Measurements from ENCODE around the gene CHSY3. TPM values are rescaled to one million over a fixed set of nuclear protein-coding genes. Genes with fewer than 3 reads are reported as not detected.

CHSY3 gene
- polyA plus RNA-seq, 3 donors from 2014 or later: 0.06 to 0.84 (median 0.31) TPM

DNA sequence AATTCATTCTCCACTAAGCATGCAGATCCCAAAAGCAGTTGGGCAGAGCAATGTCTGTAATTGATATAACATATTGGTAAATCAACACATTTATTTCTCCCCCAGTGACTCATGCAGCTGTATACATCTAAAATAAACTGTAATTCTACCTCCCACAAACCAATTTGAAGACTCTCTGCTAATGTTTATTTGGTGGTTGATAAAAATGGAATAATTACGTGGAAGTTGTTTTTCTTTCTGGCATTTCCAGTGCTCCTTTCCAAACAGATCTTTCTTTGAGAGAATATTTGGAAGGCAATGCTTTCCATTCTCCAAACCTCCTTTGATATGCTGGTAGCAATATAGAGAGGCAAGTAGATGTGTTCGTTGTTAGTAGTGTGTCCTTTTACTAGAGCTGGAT is 194.7 kb downstream of the CHSY3 start:
- H3K27me3 Mint-ChIP-seq (ENCODE audit: low read depth in 3 of 3): no peaks in the 10 kb centered on the region
- DNase-seq: no peak
- H3K36me3 Mint-ChIP-seq: no peaks in the 10 kb centered on the region
- no peaks in the 10 kb centered on the region for H3K4me1 Mint-ChIP-seq
- H3K4me3 Mint-ChIP-seq: no peak overlapping the region
- H3K9me3 Mint-ChIP-seq: peaks cover 0 to 7% (median 0%) of the 10 kb centered on the region in 6 donors
- no peak overlapping the region for H3K27ac Mint-ChIP-seq

DNA sequence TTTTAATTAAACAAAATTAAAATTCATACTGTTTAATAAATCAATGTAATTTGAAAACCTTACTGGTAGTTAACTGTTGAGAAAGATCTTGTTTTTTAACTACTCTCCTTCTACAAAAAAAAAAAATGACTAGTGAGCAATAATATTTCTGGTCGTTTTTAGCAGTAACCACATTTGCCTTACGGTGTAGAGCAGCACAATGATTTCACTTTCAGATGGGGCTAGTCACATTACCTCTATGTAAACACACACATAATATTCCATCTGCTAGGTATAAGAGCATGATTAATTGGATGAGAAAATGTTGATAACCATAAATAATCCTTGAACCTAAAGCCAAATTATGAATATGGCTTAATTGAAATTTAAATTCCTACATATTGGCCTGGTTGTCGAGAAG is 198.1 kb downstream of the CHSY3 start:
- H3K4me3 Mint-ChIP-seq: no peak overlapping the region
- no peaks in the 10 kb centered on the region for H3K4me1 Mint-ChIP-seq
- DNase-seq: no peak
- peaks cover 0 to under 1% (median 0%) of the 10 kb centered on the region in 6 donors for H3K9me3 Mint-ChIP-seq
- H3K27ac Mint-ChIP-seq: no peak overlapping the region
- H3K36me3 Mint-ChIP-seq: no peaks in the 10 kb centered on the region
- H3K27me3 Mint-ChIP-seq (ENCODE audit: low read depth in 3 of 3): no peaks in the 10 kb centered on the region

DNA sequence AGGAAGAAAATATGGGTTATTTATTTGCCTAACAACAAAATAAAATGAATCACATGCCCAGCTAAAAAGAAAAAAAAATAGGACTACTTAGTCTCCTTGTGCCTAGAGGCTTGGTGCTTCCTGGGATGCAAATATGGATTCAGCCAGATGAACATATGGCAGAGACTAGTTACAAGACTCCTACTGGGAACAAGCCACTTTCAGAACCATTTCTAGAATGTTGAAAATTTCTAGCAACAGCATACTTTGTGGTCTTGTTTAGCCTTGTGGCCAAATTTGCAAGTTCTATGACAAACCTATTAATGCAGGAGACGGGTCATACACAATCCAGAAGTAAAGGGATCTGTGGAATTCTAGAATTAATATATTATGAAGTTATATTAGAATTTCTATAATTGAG is 198.7 kb downstream of the CHSY3 start:
- Mint-ChIP-seq H3K9me3 (no peaks in the 10 kb centered on the region), H3K4me1 (no peaks in the 10 kb centered on the region), H3K4me3 (no peak overlapping the region), H3K27ac (no peak overlapping the region), H3K36me3 (no peaks in the 10 kb centered on the region), H3K27me3 (ENCODE audit: low read depth in 3 of 3) (no peaks in the 10 kb centered on the region)
- DNase-seq: no peak

DNA sequence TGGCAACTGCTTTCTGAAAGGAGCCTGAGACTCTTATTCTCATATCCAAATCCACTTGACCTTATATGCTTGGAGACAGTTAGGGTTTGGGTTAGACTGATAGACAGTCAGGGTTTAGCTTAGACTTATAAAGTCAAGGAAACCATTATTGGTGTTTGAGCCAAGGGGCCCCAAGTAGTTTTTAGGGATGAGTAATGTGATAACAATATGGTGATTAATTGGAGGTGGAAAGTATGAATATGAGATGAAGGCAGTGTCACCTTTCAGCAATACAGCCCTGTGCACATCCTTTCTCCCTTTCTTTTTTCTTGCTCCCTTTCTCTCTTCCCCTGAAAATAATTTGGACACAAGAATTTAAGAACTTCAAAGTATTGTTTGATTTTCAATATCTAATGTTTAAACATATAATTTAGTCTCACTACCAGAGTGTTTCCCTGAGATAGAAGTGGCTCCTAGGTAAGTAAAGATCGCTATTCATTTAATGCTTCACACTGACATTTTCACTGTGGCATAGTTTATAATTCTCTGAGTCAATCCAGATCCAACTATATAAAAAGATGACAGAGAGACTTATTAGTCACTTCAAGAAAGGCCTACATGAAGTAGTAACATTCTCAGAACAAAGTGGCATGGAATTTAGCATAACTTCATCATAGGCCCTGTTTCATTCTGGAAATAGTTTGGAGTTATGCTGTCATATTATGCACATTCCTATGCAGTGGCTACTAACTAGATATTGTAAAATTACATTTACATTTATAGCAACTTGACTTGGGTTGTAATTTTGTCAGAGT is 200.8 kb downstream of the CHSY3 start:
- no peak for DNase-seq
- no peak overlapping the region for H3K4me3 Mint-ChIP-seq
- H3K27me3 Mint-ChIP-seq (ENCODE audit: low read depth in 3 of 3): no peaks in the 10 kb centered on the region
- H3K9me3 Mint-ChIP-seq: no peaks in the 10 kb centered on the region
- H3K4me1 Mint-ChIP-seq: no peaks in the 10 kb centered on the region
- no peak overlapping the region for H3K27ac Mint-ChIP-seq
- no peaks in the 10 kb centered on the region for H3K36me3 Mint-ChIP-seq

DNA sequence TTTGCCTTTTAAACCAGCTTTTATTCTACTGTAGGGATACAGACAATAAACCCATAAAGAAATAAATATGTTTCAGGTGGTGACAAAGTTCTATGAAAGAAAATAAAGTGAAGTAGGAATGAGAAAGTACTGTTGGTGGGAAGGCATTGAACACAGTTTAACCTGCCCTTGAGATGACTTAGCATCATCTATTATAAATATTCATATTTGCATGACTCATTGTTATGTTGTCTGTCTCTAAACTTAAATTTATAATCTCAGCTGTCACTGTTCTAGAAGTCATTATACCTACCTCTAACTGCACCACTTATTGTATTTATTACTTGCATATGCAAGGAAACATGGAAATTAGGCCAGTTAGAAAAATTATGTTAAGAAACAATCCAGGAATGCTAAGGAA is 202.2 kb downstream of the CHSY3 start:
- H3K27ac Mint-ChIP-seq: no peak overlapping the region
- H3K4me1 Mint-ChIP-seq: no peaks in the 10 kb centered on the region
- no peak overlapping the region for H3K4me3 Mint-ChIP-seq
- DNase-seq: no peak
- H3K27me3 Mint-ChIP-seq (ENCODE audit: low read depth in 3 of 3): no peaks in the 10 kb centered on the region
- H3K9me3 Mint-ChIP-seq: no peaks in the 10 kb centered on the region
- H3K36me3 Mint-ChIP-seq: no peaks in the 10 kb centered on the region

DNA sequence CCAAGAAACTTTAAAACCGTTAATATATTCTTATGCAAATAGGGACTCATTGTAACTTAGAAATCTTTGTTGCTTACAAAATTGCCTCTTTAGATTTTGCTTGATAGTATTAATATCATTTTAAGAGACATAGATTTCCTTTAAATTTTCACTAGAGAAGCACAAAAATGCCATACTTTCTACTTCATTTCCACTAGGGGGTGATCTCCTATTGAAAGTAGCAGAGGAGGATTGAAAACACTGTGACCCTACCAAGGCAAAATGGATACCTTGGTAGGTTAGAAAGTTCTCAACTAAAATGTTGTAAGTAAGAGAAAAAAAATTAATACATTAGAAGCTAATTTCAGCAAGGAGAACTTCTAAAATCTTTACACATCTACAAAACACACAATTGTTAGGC is 204.9 kb downstream of the CHSY3 start:
- Mint-ChIP-seq H3K36me3 (no peaks in the 10 kb centered on the region), H3K27me3 (ENCODE audit: low read depth in 3 of 3) (no peaks in the 10 kb centered on the region), H3K27ac (no peak overlapping the region), H3K4me1 (no peaks in the 10 kb centered on the region), H3K9me3 (no peaks in the 10 kb centered on the region), H3K4me3 (no peak overlapping the region)
- DNase-seq: no peak

DNA sequence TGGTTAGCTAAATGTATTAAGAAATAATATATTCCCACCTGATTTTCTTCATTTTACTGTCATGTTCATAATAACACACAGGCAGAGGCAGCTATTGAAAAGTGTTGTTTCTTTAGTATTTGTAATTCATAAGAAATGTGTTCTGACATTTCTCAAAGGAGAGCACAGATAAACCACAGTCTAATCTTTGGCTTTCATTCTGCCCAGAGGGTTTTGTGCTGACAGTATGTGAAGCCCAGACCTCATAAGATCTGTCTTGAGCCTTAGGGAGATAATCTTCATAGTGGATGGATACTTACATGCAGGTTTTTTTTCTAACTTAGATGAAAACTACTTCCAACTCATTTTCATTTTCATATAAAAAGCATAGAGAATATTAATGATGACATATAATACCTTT is 206.1 kb downstream of the CHSY3 start:
- Mint-ChIP-seq H3K36me3 (no peaks in the 10 kb centered on the region), H3K4me1 (no peaks in the 10 kb centered on the region), H3K9me3 (no peaks in the 10 kb centered on the region), H3K4me3 (no peak overlapping the region), H3K27ac (no peak overlapping the region), H3K27me3 (ENCODE audit: low read depth in 3 of 3) (no peaks in the 10 kb centered on the region)
- no peak for DNase-seq

DNA sequence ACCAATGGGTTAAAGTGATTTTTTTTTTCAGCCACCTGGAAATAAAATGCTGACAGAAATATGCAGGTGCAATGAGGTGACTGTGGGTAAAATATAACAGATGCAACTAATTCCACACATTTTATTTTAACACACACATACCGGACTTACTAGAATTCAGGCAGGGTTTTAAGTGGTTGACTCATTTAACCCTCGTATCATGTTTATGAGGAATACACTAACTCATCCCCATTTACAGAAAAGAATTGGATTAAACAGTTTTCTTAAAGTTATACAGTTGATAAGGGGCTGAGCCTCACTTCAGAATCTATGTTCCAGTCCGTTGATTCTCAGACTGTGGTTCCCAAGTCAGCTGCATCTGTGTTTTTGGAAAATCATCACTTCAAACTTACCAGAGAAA is 207.5 kb downstream of the CHSY3 start:
- Mint-ChIP-seq H3K4me3 (no peak overlapping the region), H3K27ac (no peak overlapping the region), H3K4me1 (no peaks in the 10 kb centered on the region)

DNA sequence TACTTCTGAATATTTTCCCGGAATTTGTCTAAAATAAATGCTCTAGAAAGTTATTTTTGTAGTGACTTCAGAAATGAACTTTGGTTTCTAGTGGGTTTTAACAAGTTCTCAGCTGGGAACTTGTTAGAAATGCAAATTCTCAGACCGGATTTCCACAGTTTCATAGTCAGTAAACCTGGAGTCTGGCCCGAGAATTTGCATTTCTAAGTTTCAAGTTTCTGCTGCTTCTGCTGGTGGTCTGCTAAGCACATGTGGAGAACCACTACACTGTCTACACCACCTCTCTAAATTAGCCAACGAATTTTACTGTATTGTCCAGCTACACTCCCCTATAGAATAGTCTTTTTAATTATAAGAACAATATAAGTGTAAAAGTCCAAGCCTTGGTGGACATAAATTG is 208.0 kb downstream of the CHSY3 start:
- no peaks in the 10 kb centered on the region for H3K27me3 Mint-ChIP-seq (ENCODE audit: low read depth in 3 of 3)
- H3K4me1 Mint-ChIP-seq: no peaks in the 10 kb centered on the region
- no peak for DNase-seq
- no peak overlapping the region for H3K4me3 Mint-ChIP-seq
- H3K36me3 Mint-ChIP-seq: no peaks in the 10 kb centered on the region
- no peak overlapping the region for H3K27ac Mint-ChIP-seq
- no peaks in the 10 kb centered on the region for H3K9me3 Mint-ChIP-seq

More for the DNA sequence above, 207.5 kb downstream of the CHSY3 start:
- H3K9me3 Mint-ChIP-seq: no peaks in the 10 kb centered on the region
- H3K27me3 Mint-ChIP-seq (ENCODE audit: low read depth in 3 of 3): no peaks in the 10 kb centered on the region
- no peak for DNase-seq
- no peaks in the 10 kb centered on the region for H3K36me3 Mint-ChIP-seq

DNA sequence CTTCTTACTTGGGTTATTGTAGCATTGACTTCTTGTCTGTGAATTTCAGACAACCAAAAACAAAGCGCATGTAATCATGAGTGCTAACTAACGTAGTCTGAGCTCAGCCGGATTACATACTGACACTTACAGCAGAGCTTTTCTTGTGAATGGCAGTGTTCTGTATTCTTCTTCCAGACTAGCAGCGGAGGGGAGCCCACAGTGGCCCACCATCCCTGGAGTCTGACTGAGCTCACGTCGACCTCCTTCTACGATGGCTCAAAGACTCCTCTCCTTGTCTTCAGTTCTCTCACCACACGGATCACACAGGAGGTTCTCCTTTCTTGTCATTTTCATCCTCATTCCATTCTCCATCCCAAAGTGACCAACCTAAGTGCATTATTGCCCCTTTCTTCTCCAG is 211.4 kb downstream of the CHSY3 start:
- no peaks in the 10 kb centered on the region for H3K27me3 Mint-ChIP-seq (ENCODE audit: low read depth in 3 of 3)
- H3K27ac Mint-ChIP-seq: no peak overlapping the region
- no peaks in the 10 kb centered on the region for H3K4me1 Mint-ChIP-seq
- no peak overlapping the region for H3K4me3 Mint-ChIP-seq
- no peaks in the 10 kb centered on the region for H3K36me3 Mint-ChIP-seq
- no peak for DNase-seq
- no peaks in the 10 kb centered on the region for H3K9me3 Mint-ChIP-seq

DNA sequence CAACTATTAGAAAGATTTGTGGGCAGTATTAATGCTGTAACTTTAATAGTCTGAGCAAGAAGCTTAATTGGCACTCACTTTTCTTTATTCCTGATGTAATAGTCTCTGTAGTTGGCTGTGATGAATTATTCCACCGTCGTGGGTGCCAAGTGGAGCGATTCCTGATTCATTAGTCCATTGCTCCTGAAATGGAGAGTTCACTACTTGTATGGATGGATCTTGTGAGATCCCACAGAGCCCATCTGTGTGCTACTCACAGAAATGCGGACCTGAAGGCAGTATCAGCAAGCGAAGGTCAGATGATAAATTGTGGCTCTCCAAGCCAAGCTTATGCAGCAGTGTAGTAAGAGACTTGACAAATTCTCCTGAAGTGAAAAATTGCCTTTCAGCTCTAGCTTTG is 212.2 kb downstream of the CHSY3 start:
- H3K4me3 Mint-ChIP-seq: no peak overlapping the region
- DNase-seq: no peak
- no peaks in the 10 kb centered on the region for H3K9me3 Mint-ChIP-seq
- no peaks in the 10 kb centered on the region for H3K27me3 Mint-ChIP-seq (ENCODE audit: low read depth in 3 of 3)
- H3K27ac Mint-ChIP-seq: no peak overlapping the region
- no peaks in the 10 kb centered on the region for H3K4me1 Mint-ChIP-seq
- no peaks in the 10 kb centered on the region for H3K36me3 Mint-ChIP-seq

DNA sequence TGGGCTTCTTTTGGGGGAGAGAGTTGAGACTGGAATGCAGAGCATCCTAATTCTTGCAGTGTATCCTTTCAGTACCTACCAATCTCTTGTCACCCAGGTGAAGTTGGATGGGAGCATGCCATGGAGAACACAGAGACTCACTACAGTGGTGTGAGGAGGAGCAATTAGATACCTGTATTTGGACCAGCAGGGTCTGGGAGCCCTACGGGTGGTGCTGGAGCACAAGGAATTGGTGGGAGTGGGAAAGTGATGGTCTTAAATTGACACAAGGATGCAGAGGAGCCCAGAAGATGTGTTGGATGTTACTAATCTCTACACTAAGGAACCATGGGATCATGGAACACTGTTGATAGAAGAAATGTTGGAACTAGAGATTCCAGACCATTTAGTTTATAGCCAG is 212.7 kb downstream of the CHSY3 start:
- no peak overlapping the region for H3K4me3 Mint-ChIP-seq
- no peaks in the 10 kb centered on the region for H3K9me3 Mint-ChIP-seq
- no peaks in the 10 kb centered on the region for H3K27me3 Mint-ChIP-seq (ENCODE audit: low read depth in 3 of 3)
- no peak for DNase-seq
- no peaks in the 10 kb centered on the region for H3K4me1 Mint-ChIP-seq
- H3K27ac Mint-ChIP-seq: no peak overlapping the region
- H3K36me3 Mint-ChIP-seq: no peaks in the 10 kb centered on the region

DNA sequence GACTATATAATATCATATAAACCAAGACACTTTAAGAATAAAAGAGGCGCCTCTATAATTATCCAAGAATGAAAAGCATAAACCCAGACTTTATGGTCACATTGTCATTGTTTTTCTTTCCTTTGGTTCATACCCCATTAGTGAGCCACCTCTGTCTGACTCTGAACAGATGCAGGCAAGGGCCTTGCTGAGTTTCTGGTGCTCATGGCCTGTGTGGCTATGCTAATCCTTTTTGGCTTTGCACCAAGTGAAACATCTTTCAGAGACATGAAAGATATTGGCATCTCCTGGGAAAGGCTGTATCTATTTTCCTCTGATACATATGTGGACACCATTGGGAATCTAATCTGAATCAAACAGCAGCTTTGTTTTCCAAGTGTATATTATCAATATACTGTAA is 222.5 kb downstream of the CHSY3 start:
- H3K4me1 Mint-ChIP-seq: no peaks in the 10 kb centered on the region

DNA sequence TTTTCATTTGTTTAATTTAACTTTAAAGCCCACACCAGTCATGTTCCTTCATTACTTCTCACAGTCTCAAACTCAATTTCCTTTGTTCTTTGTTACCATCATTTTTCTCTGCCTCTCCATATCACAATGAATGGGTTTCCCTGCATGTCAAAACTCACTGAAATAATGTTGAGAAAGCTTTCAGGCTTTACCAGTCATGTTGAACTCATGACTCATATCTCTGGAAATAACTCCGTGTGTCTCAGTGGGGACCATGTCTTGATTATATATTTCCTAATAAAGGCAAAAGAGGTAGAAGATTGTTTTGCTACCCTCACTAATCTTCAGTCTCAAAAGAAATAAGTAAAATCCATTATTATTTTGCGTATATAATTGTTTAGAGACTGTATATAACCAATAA is 231.2 kb downstream of the CHSY3 start:
- H3K9me3 Mint-ChIP-seq: no peaks in the 10 kb centered on the region
- peaks cover 0 to 2% (median 0%) of the 10 kb centered on the region in 3 donors for H3K36me3 Mint-ChIP-seq
- H3K27me3 Mint-ChIP-seq (ENCODE audit: low read depth in 3 of 3): no peaks in the 10 kb centered on the region
- H3K27ac Mint-ChIP-seq: no peak overlapping the region
- no peaks in the 10 kb centered on the region for H3K4me1 Mint-ChIP-seq
- DNase-seq: no peak
- H3K4me3 Mint-ChIP-seq: no peak overlapping the region

More for the DNA sequence above, 222.5 kb downstream of the CHSY3 start:
- no peak overlapping the region for H3K27ac Mint-ChIP-seq
- H3K4me3 Mint-ChIP-seq: no peak overlapping the region
- DNase-seq: no peak
- H3K27me3 Mint-ChIP-seq (ENCODE audit: low read depth in 3 of 3): peaks cover 0 to 3% (median 0%) of the 10 kb centered on the region in 3 donors
- H3K9me3 Mint-ChIP-seq: peaks cover 0 to 6% (median 0%) of the 10 kb centered on the region in 6 donors
- peaks cover 0 to 5% (median 0%) of the 10 kb centered on the region in 3 donors for H3K36me3 Mint-ChIP-seq

DNA sequence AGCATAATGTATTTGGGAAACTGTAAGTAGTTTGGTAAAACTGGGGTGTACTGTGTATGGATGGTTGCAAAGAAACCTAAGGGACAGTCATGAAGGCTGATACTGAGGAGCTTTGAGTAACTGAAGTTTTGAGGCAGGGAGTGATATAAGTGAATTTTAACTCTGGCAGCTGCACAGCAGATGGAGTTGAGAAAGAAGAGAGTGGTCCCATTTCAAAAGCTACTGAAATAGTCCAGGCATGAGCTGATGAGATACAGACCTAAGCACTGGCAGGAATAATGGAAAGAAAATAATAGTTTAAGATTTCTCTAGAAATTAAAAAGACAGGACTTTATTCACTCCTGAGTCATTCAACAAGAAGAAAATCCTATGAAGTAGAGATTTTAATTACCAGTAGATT is 232.0 kb downstream of the CHSY3 start:
- H3K4me1 Mint-ChIP-seq: no peaks in the 10 kb centered on the region
- no peak for DNase-seq
- H3K27ac Mint-ChIP-seq: no peak overlapping the region
- H3K27me3 Mint-ChIP-seq (ENCODE audit: low read depth in 3 of 3): no peaks in the 10 kb centered on the region
- H3K9me3 Mint-ChIP-seq: no peaks in the 10 kb centered on the region
- no peaks in the 10 kb centered on the region for H3K36me3 Mint-ChIP-seq
- H3K4me3 Mint-ChIP-seq: no peak overlapping the region
